PC-9 (cell line): ENCODE data around the gene EML6. TPM values are rescaled to one million over a fixed set of nuclear protein-coding genes. Genes with fewer than 3 reads are reported as not detected.

ENCODE experiments used
- BruUV-seq: library from RNA; stranded (reverse); fragments of 400-500 nt; replicated peaks from 2 replicates; lab custom pipeline; 2021; lab: Mats Ljungman, UMichigan
- CTCF ChIA-PET: fragments of 300-600 bp; sonication (Branson Sonifier 250); formaldehyde crosslinking; loops from one replicate; lab custom pipeline; 2022; ENCODE audit warnings: antibody characterized with exemption; lab: Charles Lee
- POLR2A ChIA-PET: fragments of 300-600 bp; sonication (Branson Sonifier 250); formaldehyde crosslinking; loops from one replicate; lab custom pipeline; 2022; ENCODE audit warnings: antibody characterized with exemption; ENCODE audit not compliant: unreplicated experiment; lab: Charles Lee
- DNase-seq, 2 experiments: peaks; one replicate each; pipeline versions ENCODE4 v3.0.0 to v3.0.0-alpha.2; 2015 to 2022; ENCODE audit warnings: mixed read lengths in 1 of 2
- H2AFZ ChIP-seq: fragments of 200-600 bp; sonication (generic); 2 replicates; pipeline ENCODE4 v1.8.1; 2017; ENCODE audit warnings: antibody characterized with exemption
- H3F3A ChIP-seq: fragments of 200-600 bp; sonication (generic); 2 replicates; pipeline ENCODE4 v1.8.1; 2017; ENCODE audit warnings: antibody characterized with exemption, mild to moderate bottlenecking, low read depth; ENCODE audit not compliant: insufficient read depth
- H3K27ac ChIP-seq: fragments of 200-600 bp; sonication (generic); 2 replicates; pipeline ENCODE4 v1.6.1; 2016; ENCODE audit warnings: mixed run types
- H3K27me3 ChIP-seq: fragments of 200-600 bp; sonication (generic); 2 replicates; pipeline ENCODE4 v1.6.1; 2016; ENCODE audit warnings: low read depth, mixed run types; ENCODE audit not compliant: insufficient read depth
- H3K36me3 ChIP-seq: fragments of 200-600 bp; sonication (generic); 2 replicates; pipeline ENCODE4 v1.6.1; 2016; ENCODE audit warnings: low read depth, mixed run types
- H3K4me1 ChIP-seq: fragments of 200-600 bp; sonication (generic); replicated peaks from 2 replicates; pipeline ENCODE4 v1.6.1; 2016; ENCODE audit warnings: mixed run types; ENCODE audit not compliant: insufficient read depth
- H3K4me2 ChIP-seq: fragments of 200-600 bp; sonication (generic); 2 replicates; pipeline ENCODE4 v1.6.1; 2017; ENCODE audit warnings: mixed run types
- H3K4me3 ChIP-seq: fragments of 200-600 bp; sonication (generic); 2 replicates; pipeline ENCODE4 v1.6.1; 2016; ENCODE audit warnings: mixed run types
- H3K79me2 ChIP-seq: fragments of 200-600 bp; sonication (generic); 2 replicates; pipeline ENCODE4 v1.6.1; 2017; ENCODE audit warnings: low read depth, mixed run types
- H3K9me2 ChIP-seq: fragments of 200-600 bp; sonication (generic); 2 replicates; pipeline ENCODE4 v1.8.1; 2017; ENCODE audit warnings: mild to moderate bottlenecking; ENCODE audit not compliant: insufficient read depth
- H3K9me3 ChIP-seq: fragments of 200-600 bp; sonication (generic); 2 replicates; pipeline ENCODE4 v1.8.1; 2016; ENCODE audit warnings: low read depth; ENCODE audit not compliant: insufficient read depth
- H4K20me1 ChIP-seq: fragments of 200-600 bp; sonication (generic); 2 replicates; pipeline ENCODE4 v1.8.1; 2017; ENCODE audit not compliant: insufficient read depth
- CTCF ChIP-seq: fragments of 200-600 bp; sonication (generic); conservative IDR thresholded peaks from 2 replicates; pipeline ENCODE4 v1.6.1; 2017; ENCODE audit warnings: mixed run types, antibody characterized with exemption, mild to moderate bottlenecking, moderate library complexity
- EZH2 ChIP-seq: fragments of 200-600 bp; sonication (generic); IDR thresholded peaks from 2 replicates; pipeline ENCODE4 v1.8.0; 2017; ENCODE audit warnings: antibody characterized with exemption, low read depth
- intact Hi-C: fragments of 100-400 bp; cut with micrococcal nuclease; formaldehyde crosslinking; loops from one replicate; pipeline ENCODE4 v1.10.0; 2022; ENCODE audit not compliant: unreplicated experiment
- total RNA-seq: library from RNA; stranded (reverse); gene quantifications from 2 replicates; pipeline ENCODE4 v1.2.3, GENCODE V29; 2021

Gene EML6
- total RNA-seq, 1 experiment from 2014 or later: 3.7 TPM

- Histone ChIP-seq H3K4me3 (no peak overlapping the region), H3K27me3 (no peaks in the 10 kb centered on the region), H3K27ac (no peak overlapping the region), H4K20me1 (no peaks in the 10 kb centered on the region), H3K79me2 (no peaks in the 10 kb centered on the region), H2AFZ (no peak overlapping the region), H3F3A (no peaks in the 10 kb centered on the region), H3K4me2 (no peak overlapping the region), H3K9me2 (no peaks in the 10 kb centered on the region), H3K9me3 (peaks cover 3% of the 10 kb centered on the region; the same call in 1 of the 2 replicates), H3K4me1 (no peaks in the 10 kb centered on the region), H3K36me3 (no peaks in the 10 kb centered on the region)
- CTCF ChIA-PET: no interaction called here
- POLR2A ChIA-PET: no interaction called here
- TF ChIP-seq EZH2 (no peak), CTCF (no peak)
- intact Hi-C loops: no loop called here
- no TSS peak for BruUV-seq
- DNase-seq: no peak
Observed at GRCh38 chr2:54914637-54915036, 191.2 kb downstream of the EML6 start.

GRCh38 chr2:54915101-54915500 is 191.6 kb downstream of the EML6 start:
- Histone ChIP-seq H3K4me1 (no peaks in the 10 kb centered on the region), H2AFZ (no peak overlapping the region), H3K4me3 (no peak overlapping the region), H3K27me3 (no peaks in the 10 kb centered on the region), H3K79me2 (no peaks in the 10 kb centered on the region), H4K20me1 (no peaks in the 10 kb centered on the region), H3K27ac (no peak overlapping the region), H3F3A (no peaks in the 10 kb centered on the region), H3K9me2 (no peaks in the 10 kb centered on the region), H3K9me3 (peaks cover 2% of the 10 kb centered on the region; the same call in 1 of the 2 replicates), H3K36me3 (no peaks in the 10 kb centered on the region), H3K4me2 (no peak overlapping the region)
- no TSS peak for BruUV-seq
- TF ChIP-seq EZH2 (no peak), CTCF (no peak)
- DNase-seq: no peak
- CTCF ChIA-PET: no interaction called here
- intact Hi-C loops: no loop called here
- POLR2A ChIA-PET: no interaction called here

- Histone ChIP-seq H3F3A (no peaks in the 10 kb centered on the region), H3K27ac (no peak overlapping the region), H3K9me2 (no peaks in the 10 kb centered on the region), H3K4me2 (no peak overlapping the region), H4K20me1 (no peaks in the 10 kb centered on the region), H3K9me3 (0 out of 2 replicates have a peak, but pooled peaks cover 8% of the 10 kb centered on the region), H3K4me3 (no peak overlapping the region), H3K79me2 (no peaks in the 10 kb centered on the region), H2AFZ (no peak overlapping the region), H3K4me1 (no peaks in the 10 kb centered on the region), H3K27me3 (no peaks in the 10 kb centered on the region), H3K36me3 (peaks cover 11% of the 10 kb centered on the region; the same call in 1 of the 2 replicates)
- POLR2A ChIA-PET: no interaction called here
- CTCF ChIA-PET: no interaction called here
- TF ChIP-seq EZH2 (no peak), CTCF (no peak)
- intact Hi-C loops: no loop called here
- no peak for DNase-seq
- no TSS peak for BruUV-seq
Observed at GRCh38 chr2:54916637-54917036, 193.2 kb downstream of the EML6 start.
